ENCODE measurements around the gene TBL1Y. TPM values are rescaled to one million over a fixed set of nuclear protein-coding genes. Genes with fewer than 3 reads are reported as not detected.

The TBL1Y gene
- total RNA-seq, 4 donors from 2014 or later: 0.78 to 5.7 TPM; not detected in 2

DNA sequence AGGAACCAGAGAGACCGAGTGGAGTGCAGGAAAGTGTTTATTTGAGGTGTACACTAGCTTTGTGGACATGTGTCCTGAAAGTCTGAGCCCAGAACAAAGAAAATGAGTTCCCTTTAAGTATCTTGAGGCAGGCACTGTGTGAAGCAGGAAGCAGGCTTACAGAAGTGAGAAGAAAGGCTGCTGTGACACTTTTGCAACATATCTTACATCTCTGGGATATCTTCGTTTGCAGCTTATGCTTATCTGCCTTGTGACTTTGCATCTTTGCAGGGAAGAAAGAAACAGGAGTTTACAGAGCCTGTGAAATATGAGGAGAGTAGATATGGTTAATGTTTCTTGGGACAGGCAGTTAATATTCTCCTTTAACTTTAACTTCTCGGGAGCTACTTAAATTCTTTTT, 92.1 kb downstream of the TBL1Y start:
- H3K4me1 ChIP-seq: no peaks in the 10 kb centered on the region
- no peaks in the 10 kb centered on the region for H3K36me3 ChIP-seq
- no peaks in the 10 kb centered on the region for H3K9me3 ChIP-seq
- WGBS, 2 donors: 60% methylated on average over 3 of the region's 3 CpGs; no CpG with 5 or more reads in 1 of the 2 donors
- no peak overlapping the region for H3K27ac ChIP-seq
- no peaks in the 10 kb centered on the region for H3K27me3 ChIP-seq
- no peak for DNase-seq (ENCODE audit: low spot score in 2 of 2)
- no peak for TF ChIP-seq CTCF (IDR thresholded peaks at IDR 0.05)
- TF ChIP-seq POLR2A (IDR thresholded peaks at IDR 0.05): no peak
- TF ChIP-seq EP300 (IDR thresholded peaks at IDR 0.05): no peak
- no peak overlapping the region for H3K4me3 ChIP-seq

DNA sequence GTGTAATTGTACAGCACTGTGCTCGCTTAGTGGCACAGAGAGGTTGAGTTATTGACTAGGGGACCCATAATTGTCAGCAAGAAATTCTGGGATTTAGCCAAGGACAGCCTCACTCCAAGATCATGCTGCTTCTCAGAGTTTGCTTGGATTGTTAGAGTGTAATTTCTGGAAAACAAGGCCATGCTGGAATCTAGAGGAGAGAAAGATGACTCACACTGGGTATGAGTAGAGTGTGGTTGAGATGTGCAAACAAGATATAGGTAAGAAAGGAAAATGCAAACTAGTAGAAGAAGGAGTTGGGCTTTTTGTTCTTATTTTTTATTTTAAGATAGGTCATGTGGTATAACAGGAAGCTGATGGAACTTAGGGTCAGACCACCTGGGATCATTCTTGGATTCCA, 97.4 kb downstream of the TBL1Y start:
- TF ChIP-seq CTCF (IDR thresholded peaks at IDR 0.05): no peak
- no peak for DNase-seq (ENCODE audit: low spot score in 2 of 2)
- no peaks in the 10 kb centered on the region for H3K27me3 ChIP-seq
- WGBS, 2 donors: 100% methylated on average over 1 of the region's 1 CpG; no CpG with 5 or more reads in 1 of the 2 donors
- no peaks in the 10 kb centered on the region for H3K4me1 ChIP-seq
- H3K27ac ChIP-seq: no peak overlapping the region
- no peaks in the 10 kb centered on the region for H3K9me3 ChIP-seq
- no peaks in the 10 kb centered on the region for H3K36me3 ChIP-seq
- H3K4me3 ChIP-seq: no peak overlapping the region

DNA sequence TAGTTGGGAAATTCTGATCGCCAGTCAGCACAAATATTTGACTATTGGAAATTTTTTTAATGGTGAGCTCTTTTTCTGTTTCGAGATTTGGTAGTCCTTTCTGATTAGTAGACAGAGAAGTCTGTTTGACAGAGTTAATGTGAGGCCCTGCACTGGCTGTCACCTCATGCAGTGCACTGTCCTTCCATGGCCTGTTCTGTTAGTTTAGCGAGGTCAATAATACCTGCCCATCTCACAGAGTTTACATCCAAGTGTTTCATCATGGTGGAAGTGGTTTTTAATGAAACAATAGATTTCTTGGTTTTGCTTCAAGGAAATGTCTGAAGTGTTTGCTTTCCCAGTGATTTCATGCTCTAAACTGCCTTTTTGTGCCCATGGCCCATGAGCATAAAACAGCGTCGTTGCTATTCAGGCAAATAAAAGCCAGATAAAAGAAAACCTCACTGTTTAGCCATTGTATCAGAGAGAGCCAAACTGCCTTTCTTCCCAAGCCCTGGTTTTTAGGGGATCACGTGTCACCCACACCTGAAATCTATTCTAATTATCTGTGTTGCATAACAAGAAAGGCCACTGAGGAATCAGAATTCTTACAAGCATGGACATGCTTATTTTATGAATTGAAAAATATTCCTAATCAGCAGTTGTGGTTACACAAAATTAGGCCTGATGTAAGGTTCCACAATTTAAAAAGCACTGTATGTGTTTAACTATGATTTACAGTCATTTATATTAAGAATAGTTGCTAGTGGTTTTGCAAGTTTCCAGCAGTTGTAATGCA, 98.3 kb downstream of the TBL1Y start:
- TF ChIP-seq EP300 (IDR thresholded peaks at IDR 0.05): no peak
- no peak for TF ChIP-seq CTCF (IDR thresholded peaks at IDR 0.05)
- no peak for TF ChIP-seq POLR2A (IDR thresholded peaks at IDR 0.05)
- 60% methylated on average over 6 of the region's 6 CpGs; no CpG with 5 or more reads in 1 of the 2 donors for WGBS, 2 donors
- no peak for DNase-seq (ENCODE audit: low spot score in 2 of 2)

GRCh38 chrY:7013051-7013450, 102.6 kb downstream of the TBL1Y start:
- WGBS, 2 donors: 86% methylated on average over 2 of the region's 2 CpGs; no CpG with 5 or more reads in 1 of the 2 donors

More for the DNA sequence above, 98.3 kb downstream of the TBL1Y start:
- H3K27ac ChIP-seq: no peak overlapping the region
- H3K4me1 ChIP-seq: no peaks in the 10 kb centered on the region
- H3K27me3 ChIP-seq: no peaks in the 10 kb centered on the region
- no peaks in the 10 kb centered on the region for H3K36me3 ChIP-seq
- H3K9me3 ChIP-seq: no peaks in the 10 kb centered on the region
- no peak overlapping the region for H3K4me3 ChIP-seq

More at GRCh38 chrY:7013051-7013450, 102.6 kb downstream of the TBL1Y start:
- Histone ChIP-seq H3K9me3 (no peaks in the 10 kb centered on the region), H3K4me1 (no peaks in the 10 kb centered on the region), H3K27me3 (no peaks in the 10 kb centered on the region), H3K27ac (no peak overlapping the region), H3K36me3 (no peaks in the 10 kb centered on the region), H3K4me3 (no peak overlapping the region)
- no peak for DNase-seq (ENCODE audit: low spot score in 2 of 2)
- TF ChIP-seq POLR2A (IDR thresholded peaks at IDR 0.05): no peak
- TF ChIP-seq CTCF (IDR thresholded peaks at IDR 0.05): no peak
- TF ChIP-seq EP300 (IDR thresholded peaks at IDR 0.05): no peak
